WTC11 (cell line): ENCODE results near the gene CLBA1. TPM values are rescaled to one million over a fixed set of nuclear protein-coding genes. Genes with fewer than 3 reads are reported as not detected.

Source experiments
- ATAC-seq: fragments of 200-7000 bp; cut with Tn5 transposase; 2 replicates; pipeline ENCODE4 v1.10.0; 2021; ENCODE audit warnings: mild to moderate bottlenecking, moderate library complexity
- CTCF ChIA-PET: fragments of 300-600 bp; sonication (Branson Sonifier 250); formaldehyde crosslinking; loops from one replicate; lab custom pipeline; 2021; ENCODE audit warnings: antibody characterized with exemption; lab: Charles Lee
- POLR2A ChIA-PET: fragments of 350-600 bp; sonication (Branson Sonifier 250); formaldehyde crosslinking; loops from one replicate; lab custom pipeline; 2021; ENCODE audit warnings: antibody characterized with exemption; lab: Charles Lee
- DNase-seq: peaks from one replicate; pipeline ENCODE4 v3.0.0; 2021; ENCODE audit warnings: low spot score
- H3K27ac Mint-ChIP-seq: 2 replicates; pipeline ENCODE4 v1.8.0; 2021; ENCODE audit warnings: mixed read lengths
- H3K27me3 Mint-ChIP-seq: 2 replicates; pipeline ENCODE4 v1.8.0; 2021; ENCODE audit warnings: low read depth, mild to moderate bottlenecking, moderate library complexity, mixed read lengths
- H3K36me3 Mint-ChIP-seq: 2 replicates; pipeline ENCODE4 v1.8.0; 2021; ENCODE audit warnings: mixed read lengths
- H3K4me1 Mint-ChIP-seq: 2 replicates; pipeline ENCODE4 v1.8.0; 2022; ENCODE audit warnings: mixed read lengths
- H3K4me3 Mint-ChIP-seq: 2 replicates; pipeline ENCODE4 v1.8.0; 2021; ENCODE audit warnings: mild to moderate bottlenecking, moderate library complexity, mixed read lengths
- H3K9me3 Mint-ChIP-seq: 2 replicates; pipeline ENCODE4 v1.8.0; 2021; ENCODE audit warnings: mixed read lengths
- ATF2 ChIP-seq: sonication (generic); formaldehyde crosslinking; IDR thresholded peaks from 2 replicates; pipeline ENCODE4 v1.8.1; 2022; ENCODE audit warnings: low read depth, missing genetic modification reagents, borderline replicate concordance
- CBFB ChIP-seq: sonication (generic); formaldehyde crosslinking; IDR thresholded peaks from 2 replicates; pipeline ENCODE4 v1.8.1; 2022; ENCODE audit warnings: mild to moderate bottlenecking, low read depth, missing genetic modification reagents
- EMX1 ChIP-seq: fragments of 250-450 bp; sonication (Bioruptor Pico); IDR thresholded peaks from 2 replicates; pipeline ENCODE4 v1.8.0; 2021; ENCODE audit warnings: mild to moderate bottlenecking
- ERG ChIP-seq: fragments of 250-450 bp; sonication (Bioruptor Pico); IDR thresholded peaks from 2 replicates; pipeline ENCODE4 v1.8.0; 2021; ENCODE audit warnings: mild to moderate bottlenecking
- ESRRA ChIP-seq: sonication (generic); formaldehyde crosslinking; IDR thresholded peaks from 2 replicates; pipeline ENCODE4 v1.8.1; 2022; ENCODE audit warnings: mild to moderate bottlenecking, missing genetic modification reagents, borderline replicate concordance
- GRHL2 ChIP-seq: fragments of 250-450 bp; sonication (Bioruptor Pico); IDR thresholded peaks from 2 replicates; pipeline ENCODE4 v1.8.0; 2022; ENCODE audit warnings: mild to moderate bottlenecking, moderate library complexity; ENCODE audit not compliant: insufficient replicate concordance, severe bottlenecking
- GTF2I ChIP-seq: fragments of 250-450 bp; sonication (Bioruptor Pico); conservative IDR thresholded peaks from 2 replicates; pipeline ENCODE4 v1.4.0; 2021; ENCODE audit warnings: mild to moderate bottlenecking
- JUN ChIP-seq: sonication (generic); formaldehyde crosslinking; IDR thresholded peaks from 2 replicates; pipeline ENCODE4 v1.8.0; 2023; ENCODE audit warnings: mild to moderate bottlenecking, missing genetic modification reagents
- NR1H2 ChIP-seq: sonication (generic); formaldehyde crosslinking; IDR thresholded peaks from 2 replicates; pipeline ENCODE4 v1.9.0; 2021; ENCODE audit warnings: mild to moderate bottlenecking, moderate library complexity, missing genetic modification reagents
- SMAD4 ChIP-seq: sonication (generic); formaldehyde crosslinking; IDR thresholded peaks from 2 replicates; pipeline ENCODE4 v1.8.0; 2022; ENCODE audit warnings: mild to moderate bottlenecking, missing genetic modification reagents
- STAT6 ChIP-seq: sonication (generic); formaldehyde crosslinking; conservative IDR thresholded peaks from 2 replicates; pipeline ENCODE4 v1.8.1; 2023; ENCODE audit warnings: mild to moderate bottlenecking, low read depth, missing genetic modification reagents, moderate library complexity
- TEAD4 ChIP-seq: sonication (generic); formaldehyde crosslinking; IDR thresholded peaks from 2 replicates; pipeline ENCODE4 v1.8.0; 2022; ENCODE audit warnings: mild to moderate bottlenecking, missing genetic modification reagents
- ZNF425 ChIP-seq: fragments of 250-450 bp; sonication (Bioruptor Pico); conservative IDR thresholded peaks from 2 replicates; pipeline ENCODE4 v1.9.0; 2021; ENCODE audit warnings: mild to moderate bottlenecking
- ZNF512 ChIP-seq: sonication (generic); formaldehyde crosslinking; IDR thresholded peaks from 2 replicates; pipeline ENCODE4 v1.8.1; 2022; ENCODE audit warnings: missing genetic modification reagents, borderline replicate concordance
- ZSCAN18 ChIP-seq: fragments of 250-450 bp; sonication (Bioruptor Pico); IDR thresholded peaks from 2 replicates; pipeline ENCODE4 v2.1.2; 2022; ENCODE audit warnings: mild to moderate bottlenecking, moderate library complexity
- total RNA-seq: library from RNA; stranded (reverse); gene quantifications from 3 replicates; pipeline ENCODE4 v1.2.3, GENCODE V29; 2021
- TF ChIP-seq, protein P1 (sequence below): sonication (generic); formaldehyde crosslinking; IDR thresholded peaks from 2 replicates; pipeline ENCODE4 v1.8.1; 2022; ENCODE audit warnings: mild to moderate bottlenecking, moderate library complexity, missing genetic modification reagents
- TF ChIP-seq, protein P2 (sequence below): sonication (generic); formaldehyde crosslinking; IDR thresholded peaks from 2 replicates; pipeline ENCODE4 v1.8.0; 2022; ENCODE audit warnings: mild to moderate bottlenecking, missing genetic modification reagents
- TF ChIP-seq, protein P3 (sequence below): sonication (generic); formaldehyde crosslinking; IDR thresholded peaks from 2 replicates; pipeline ENCODE4 v1.8.1; 2023; ENCODE audit warnings: mild to moderate bottlenecking, missing genetic modification reagents, borderline replicate concordance

Gene CLBA1
- total RNA-seq, 1 experiment from 2014 or later = 3.8 TPM

DNA sequence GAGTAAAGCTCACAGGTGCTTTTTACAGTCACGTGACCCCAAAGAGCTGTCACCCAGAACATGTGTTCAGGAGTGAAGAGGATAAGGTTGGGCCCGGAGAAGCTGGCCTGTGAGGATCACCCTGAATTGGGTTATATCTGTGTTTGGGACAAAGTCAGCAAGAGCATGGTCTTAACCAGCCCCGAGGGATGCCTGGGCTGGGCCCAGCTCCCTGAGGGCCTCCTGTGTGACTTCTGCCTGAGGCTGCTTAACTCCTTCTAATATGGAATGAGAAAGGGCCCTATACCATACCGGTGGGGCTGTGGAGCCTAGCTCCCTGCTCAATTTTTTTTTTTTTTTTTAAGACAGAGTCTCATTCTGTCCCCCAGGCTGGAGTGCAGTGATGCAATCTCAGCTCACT is 32.8 kb downstream of the CLBA1 start:
- CTCF ChIA-PET = interaction anchor here (0.7 to 2.0 kb wide), 6 partner anchors 27 to 393 kb away, joined by 3 to 9 read pairs (median 5); no protein-coding TSS in a partner anchor
- DNase-seq = no peak
- peak overlapping the region; percentile 88 for H3K4me3 Mint-ChIP-seq
- H3K36me3 Mint-ChIP-seq = peaks cover 15% of the 10 kb centered on the region
- H3K27me3 Mint-ChIP-seq = no peaks in the 10 kb centered on the region
- POLR2A ChIA-PET = interaction anchor here (0.7 kb wide), 1 partner anchor 152 kb away, joined by 3 read pairs; no protein-coding TSS in a partner anchor
- ATAC-seq = no peak
- no peak for TF ChIP-seq GTF2I (CRISPR knock-in tag)
- TF ChIP-seq, protein P1, sequence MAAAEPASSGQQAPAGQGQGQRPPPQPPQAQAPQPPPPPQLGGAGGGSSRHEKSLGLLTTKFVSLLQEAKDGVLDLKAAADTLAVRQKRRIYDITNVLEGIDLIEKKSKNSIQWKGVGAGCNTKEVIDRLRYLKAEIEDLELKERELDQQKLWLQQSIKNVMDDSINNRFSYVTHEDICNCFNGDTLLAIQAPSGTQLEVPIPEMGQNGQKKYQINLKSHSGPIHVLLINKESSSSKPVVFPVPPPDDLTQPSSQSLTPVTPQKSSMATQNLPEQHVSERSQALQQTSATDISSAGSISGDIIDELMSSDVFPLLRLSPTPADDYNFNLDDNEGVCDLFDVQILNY (CRISPR knock-in tag) = no peak
- TF ChIP-seq JUN (CRISPR knock-in tag) = no peak
- TF ChIP-seq ERG (CRISPR knock-in tag) = no peak
- TF ChIP-seq ESRRA = no peak
- no peak for TF ChIP-seq ZSCAN18 (CRISPR knock-in tag)
- TF ChIP-seq ZNF512 = no peak
- no peak for TF ChIP-seq EMX1 (CRISPR knock-in tag)
- TF ChIP-seq TEAD4 (CRISPR knock-in tag) = no peak
- TF ChIP-seq CBFB (CRISPR knock-in tag) = no peak
- TF ChIP-seq STAT6 (CRISPR knock-in tag) = no peak
- TF ChIP-seq NR1H2 (CRISPR knock-in tag) = no peak
- TF ChIP-seq, protein P2, sequence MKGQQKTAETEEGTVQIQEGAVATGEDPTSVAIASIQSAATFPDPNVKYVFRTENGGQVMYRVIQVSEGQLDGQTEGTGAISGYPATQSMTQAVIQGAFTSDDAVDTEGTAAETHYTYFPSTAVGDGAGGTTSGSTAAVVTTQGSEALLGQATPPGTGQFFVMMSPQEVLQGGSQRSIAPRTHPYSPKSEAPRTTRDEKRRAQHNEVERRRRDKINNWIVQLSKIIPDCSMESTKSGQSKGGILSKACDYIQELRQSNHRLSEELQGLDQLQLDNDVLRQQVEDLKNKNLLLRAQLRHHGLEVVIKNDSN (CRISPR knock-in tag) = no peak
- no peak for TF ChIP-seq ATF2 (CRISPR knock-in tag)
- TF ChIP-seq SMAD4 (CRISPR knock-in tag) = no peak
- TF ChIP-seq, protein P3, sequence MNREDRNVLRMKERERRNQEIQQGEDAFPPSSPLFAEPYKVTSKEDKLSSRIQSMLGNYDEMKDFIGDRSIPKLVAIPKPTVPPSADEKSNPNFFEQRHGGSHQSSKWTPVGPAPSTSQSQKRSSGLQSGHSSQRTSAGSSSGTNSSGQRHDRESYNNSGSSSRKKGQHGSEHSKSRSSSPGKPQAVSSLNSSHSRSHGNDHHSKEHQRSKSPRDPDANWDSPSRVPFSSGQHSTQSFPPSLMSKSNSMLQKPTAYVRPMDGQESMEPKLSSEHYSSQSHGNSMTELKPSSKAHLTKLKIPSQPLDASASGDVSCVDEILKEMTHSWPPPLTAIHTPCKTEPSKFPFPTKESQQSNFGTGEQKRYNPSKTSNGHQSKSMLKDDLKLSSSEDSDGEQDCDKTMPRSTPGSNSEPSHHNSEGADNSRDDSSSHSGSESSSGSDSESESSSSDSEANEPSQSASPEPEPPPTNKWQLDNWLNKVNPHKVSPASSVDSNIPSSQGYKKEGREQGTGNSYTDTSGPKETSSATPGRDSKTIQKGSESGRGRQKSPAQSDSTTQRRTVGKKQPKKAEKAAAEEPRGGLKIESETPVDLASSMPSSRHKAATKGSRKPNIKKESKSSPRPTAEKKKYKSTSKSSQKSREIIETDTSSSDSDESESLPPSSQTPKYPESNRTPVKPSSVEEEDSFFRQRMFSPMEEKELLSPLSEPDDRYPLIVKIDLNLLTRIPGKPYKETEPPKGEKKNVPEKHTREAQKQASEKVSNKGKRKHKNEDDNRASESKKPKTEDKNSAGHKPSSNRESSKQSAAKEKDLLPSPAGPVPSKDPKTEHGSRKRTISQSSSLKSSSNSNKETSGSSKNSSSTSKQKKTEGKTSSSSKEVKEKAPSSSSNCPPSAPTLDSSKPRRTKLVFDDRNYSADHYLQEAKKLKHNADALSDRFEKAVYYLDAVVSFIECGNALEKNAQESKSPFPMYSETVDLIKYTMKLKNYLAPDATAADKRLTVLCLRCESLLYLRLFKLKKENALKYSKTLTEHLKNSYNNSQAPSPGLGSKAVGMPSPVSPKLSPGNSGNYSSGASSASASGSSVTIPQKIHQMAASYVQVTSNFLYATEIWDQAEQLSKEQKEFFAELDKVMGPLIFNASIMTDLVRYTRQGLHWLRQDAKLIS = no peak
- TF ChIP-seq GRHL2 (CRISPR knock-in tag) = no peak
- no peak for TF ChIP-seq ZNF425 (CRISPR knock-in tag)
- H3K4me1 Mint-ChIP-seq = peaks cover 84% of the 10 kb centered on the region
- no peaks in the 10 kb centered on the region for H3K9me3 Mint-ChIP-seq
- H3K27ac Mint-ChIP-seq = no peak overlapping the region
